ENCODE results near the gene GRAMD4. TPM values are rescaled to one million over a fixed set of nuclear protein-coding genes. Genes with fewer than 3 reads are reported as not detected.

Gene GRAMD4
- total RNA-seq, 5 donors from 2014 or later (not counting 1 experiment from before 2014, with no cell fraction given) = 8.8 to 24.3 (median 22.9) TPM

DNA sequence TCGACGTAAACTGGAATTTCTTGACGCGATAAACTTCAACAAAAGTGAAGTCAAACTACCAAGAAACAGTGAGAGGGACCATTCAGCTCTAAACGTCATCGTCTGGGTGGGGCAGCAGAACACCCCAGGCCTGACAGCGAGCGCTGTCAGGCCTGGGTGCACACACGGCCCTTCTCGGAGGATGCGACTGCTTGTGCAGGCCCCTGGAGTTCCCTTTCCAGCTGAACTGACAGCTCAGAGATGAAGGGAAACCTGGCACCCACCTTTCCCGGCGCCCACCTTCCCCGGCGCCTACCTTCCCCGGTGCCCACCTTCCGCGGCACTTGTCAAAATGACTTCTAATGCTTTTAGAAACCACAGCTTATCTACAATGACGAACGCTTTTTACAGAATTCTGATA, 70.0 kb downstream of the GRAMD4 start:
- no peak overlapping the region for H3K27ac ChIP-seq (ENCODE audit: low read length)
- no peaks in the 10 kb centered on the region for H3K9me3 ChIP-seq
- DNase-seq (no peak), ATAC-seq (replicated peaks in 1 of 4) (no peak)
- peaks cover 41% of the 10 kb centered on the region for H3K36me3 Mint-ChIP-seq
- H3K4me3 ChIP-seq (ENCODE audit: control insufficient read depth in 1 of 2, extremely low read depth in 1 of 2, low read length in 1 of 2) = no peak overlapping the region
- peaks cover 2 to 16% of the 10 kb centered on the region in 2 experiments for H3K4me1 ChIP-seq (ENCODE audit: control insufficient read depth in 1 of 2, extremely low read depth in 1 of 2, insufficient read depth in 2 of 2, low read length in 2 of 2)
- no peaks in the 10 kb centered on the region for H3K27me3 ChIP-seq (replicated peaks in 1 of 2; ENCODE audit: control insufficient read depth in 2 of 2, extremely low read depth in 1 of 2, insufficient read depth in 2 of 2, low read length in 1 of 2)
- H3K27me3 Mint-ChIP-seq = no peaks in the 10 kb centered on the region
- ChIA-PET CTCF (no interaction called here), POLR2A (no interaction called here)
- no peaks in the 10 kb centered on the region for H3K9me3 Mint-ChIP-seq
- H3K4me3 Mint-ChIP-seq = no peak overlapping the region
- peaks cover 53 to 89% of the 10 kb centered on the region in 2 donors for H3K36me3 ChIP-seq (ENCODE audit: control insufficient read depth in 2 of 2, extremely low read depth in 1 of 2, insufficient read depth in 1 of 2, low read length in 1 of 2)
- WGBS (ENCODE audit: insufficient coverage) = 94% methylated on average over 11 of the region's 20 CpGs
- H3K4me1 Mint-ChIP-seq = peaks cover 14 to 18% (median 15%) of the 10 kb centered on the region in 3 donors
- no peak overlapping the region for H3K27ac Mint-ChIP-seq

DNA sequence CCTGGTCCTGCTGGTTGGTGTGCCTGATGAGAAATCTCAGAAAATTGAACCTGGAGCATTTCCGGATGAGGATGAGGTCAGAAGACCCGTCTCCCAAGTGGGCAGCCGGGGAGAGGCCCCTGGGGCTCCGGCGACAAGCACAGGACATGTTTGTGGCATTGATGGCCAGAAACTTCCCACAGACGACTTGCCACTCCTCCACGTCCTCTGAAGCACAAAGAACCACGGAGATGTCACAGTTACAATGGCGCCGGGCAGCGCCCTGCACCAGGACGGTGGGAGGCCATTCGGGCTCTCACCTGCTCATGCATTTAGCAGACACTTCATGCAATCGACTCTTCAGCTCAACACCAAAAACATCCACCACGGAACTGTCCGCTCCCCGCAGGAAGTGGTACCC, 71.4 kb downstream of the GRAMD4 start:
- Histone ChIP-seq H3K36me3 (ENCODE audit: control insufficient read depth in 2 of 2, extremely low read depth in 1 of 2, insufficient read depth in 1 of 2, low read length in 1 of 2) (peaks cover 60 to 90% of the 10 kb centered on the region in 2 donors), H3K27me3 (replicated peaks in 1 of 2; ENCODE audit: control insufficient read depth in 2 of 2, extremely low read depth in 1 of 2, insufficient read depth in 2 of 2, low read length in 1 of 2) (no peaks in the 10 kb centered on the region), H3K4me1 (ENCODE audit: control insufficient read depth in 1 of 2, extremely low read depth in 1 of 2, insufficient read depth in 2 of 2, low read length in 2 of 2) (peaks cover 0 to 1% of the 10 kb centered on the region in 2 experiments), H3K4me3 (ENCODE audit: control insufficient read depth in 1 of 2, extremely low read depth in 1 of 2, low read length in 1 of 2) (no peak overlapping the region), H3K9me3 (no peaks in the 10 kb centered on the region), H3K27ac (ENCODE audit: low read length) (no peak overlapping the region)
- Mint-ChIP-seq H3K36me3 (peaks cover 38% of the 10 kb centered on the region), H3K4me1 (peaks cover 0 to 4% (median 1%) of the 10 kb centered on the region in 3 donors), H3K9me3 (no peaks in the 10 kb centered on the region), H3K27me3 (no peaks in the 10 kb centered on the region), H3K4me3 (no peak overlapping the region), H3K27ac (no peak overlapping the region)
- 76% methylated on average over 8 of the region's 17 CpGs for WGBS (ENCODE audit: insufficient coverage)
- CTCF ChIA-PET = no interaction called here
- ATAC-seq (replicated peaks in 1 of 4) = no peak
- no peak for DNase-seq
- POLR2A ChIA-PET = no interaction called here

DNA sequence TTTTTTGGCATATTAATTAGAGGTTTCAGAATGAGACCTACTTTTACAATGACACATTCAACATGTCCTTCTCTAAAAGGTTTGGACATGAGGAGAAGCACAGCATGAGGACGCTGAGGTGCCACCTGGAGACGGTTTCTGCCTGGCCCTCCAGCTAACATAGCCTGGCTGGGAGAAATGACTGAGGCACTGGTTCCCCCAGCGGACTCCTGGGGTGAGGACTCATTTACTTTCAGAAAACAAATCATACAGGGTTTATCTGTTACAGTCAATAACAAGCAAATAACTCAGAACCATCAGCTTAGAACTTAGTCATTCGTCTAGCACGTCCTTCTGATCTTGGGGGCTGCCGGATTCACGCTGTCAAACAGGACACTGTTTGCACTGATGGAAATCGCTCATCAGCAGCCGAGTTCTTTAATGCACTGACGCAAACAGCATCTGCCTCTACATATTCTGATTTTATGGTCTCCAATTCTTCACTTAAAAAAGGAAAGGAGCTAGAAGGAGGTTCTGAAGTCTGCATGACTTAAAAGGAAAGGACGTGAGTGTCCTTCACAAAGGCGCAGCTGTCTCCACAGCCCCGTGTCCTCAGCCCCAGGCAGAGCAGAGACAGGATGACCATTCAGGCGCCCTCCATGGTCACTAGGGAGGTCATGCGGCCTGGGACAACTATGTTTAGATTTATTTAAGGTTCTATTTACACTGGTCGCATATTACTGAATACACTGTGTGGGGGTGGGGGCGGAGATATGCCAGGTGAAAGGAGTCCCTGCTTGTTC, 73.6 kb downstream of the GRAMD4 start:
- 85% methylated on average over 10 of the region's 17 CpGs for WGBS (ENCODE audit: insufficient coverage)
- ATAC-seq (replicated peaks in 1 of 4) (no peak), DNase-seq (no peak)
- Mint-ChIP-seq H3K36me3 (peaks cover 43% of the 10 kb centered on the region), H3K4me3 (no peak overlapping the region), H3K9me3 (no peaks in the 10 kb centered on the region), H3K4me1 (peaks cover 0 to 2% (median 0%) of the 10 kb centered on the region in 3 donors), H3K27ac (peak overlapping the region in 1 of 2 donors; percentile 11), H3K27me3 (no peaks in the 10 kb centered on the region)
- no peak overlapping the region for H3K4me3 ChIP-seq (ENCODE audit: control insufficient read depth in 1 of 2, extremely low read depth in 1 of 2, low read length in 1 of 2)
- H3K9me3 ChIP-seq = no peaks in the 10 kb centered on the region
- no peak overlapping the region for H3K27ac ChIP-seq (ENCODE audit: low read length)
- H3K4me1 ChIP-seq (ENCODE audit: control insufficient read depth in 1 of 2, extremely low read depth in 1 of 2, insufficient read depth in 2 of 2, low read length in 2 of 2) = no peaks in the 10 kb centered on the region
- POLR2A ChIA-PET = interaction anchor here in 1 of 2 donors (0.6 kb wide), 1 partner anchor 345 kb away, joined by 3 read pairs; no protein-coding TSS in a partner anchor
- no peaks in the 10 kb centered on the region for H3K27me3 ChIP-seq (replicated peaks in 1 of 2; ENCODE audit: control insufficient read depth in 2 of 2, extremely low read depth in 1 of 2, insufficient read depth in 2 of 2, low read length in 1 of 2)
- CTCF ChIA-PET = no interaction called here
- H3K36me3 ChIP-seq (ENCODE audit: control insufficient read depth in 2 of 2, extremely low read depth in 1 of 2, insufficient read depth in 1 of 2, low read length in 1 of 2) = peaks cover 54 to 91% of the 10 kb centered on the region in 2 donors

DNA sequence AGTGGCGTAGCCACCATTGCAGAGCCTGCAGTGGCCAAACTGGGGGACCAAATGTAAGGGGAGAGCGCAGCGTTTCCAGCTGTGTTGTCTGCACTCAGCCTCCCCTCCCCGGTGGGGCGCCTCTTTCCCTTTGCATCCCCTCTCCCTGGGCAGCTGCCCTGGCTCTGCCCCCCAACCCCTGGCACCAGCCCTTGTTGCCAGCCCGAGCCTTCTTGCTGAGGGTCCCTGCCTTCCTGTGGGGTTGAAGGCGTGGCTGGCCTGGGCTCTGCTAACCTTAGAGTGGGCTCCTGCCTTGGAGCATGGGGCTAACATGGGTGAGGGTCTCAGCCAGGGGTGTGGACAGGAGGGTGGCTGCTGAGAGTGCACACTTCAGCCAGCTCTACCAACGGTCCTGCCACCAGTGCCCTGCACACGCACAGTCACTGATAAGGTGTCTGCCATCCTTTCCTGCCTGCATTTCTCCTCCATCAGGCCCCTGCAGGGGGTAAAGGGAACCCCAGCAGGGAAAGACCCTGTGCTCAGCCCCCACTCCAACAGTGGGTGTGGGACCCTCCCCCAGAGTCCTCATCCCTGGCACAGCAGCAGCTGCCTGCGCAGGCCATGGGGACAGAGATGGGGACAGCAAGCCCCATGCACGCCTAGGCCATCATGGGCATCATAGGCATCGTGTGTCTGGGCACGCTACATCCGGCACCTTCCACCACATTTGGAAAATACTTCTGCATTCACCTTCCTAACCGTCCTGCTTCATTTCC, 74.4 kb downstream of the GRAMD4 start:
- 94% methylated on average over 14 of the region's 15 CpGs for WGBS (ENCODE audit: insufficient coverage)
- ChIA-PET POLR2A (interaction anchor here in 1 of 2 donors (0.6 kb wide), 1 partner anchor 346 kb away, joined by 3 read pairs; no protein-coding TSS in a partner anchor), CTCF (no interaction called here)
- no peaks in the 10 kb centered on the region for H3K9me3 ChIP-seq
- H3K4me1 ChIP-seq (ENCODE audit: control insufficient read depth in 1 of 2, extremely low read depth in 1 of 2, insufficient read depth in 2 of 2, low read length in 2 of 2) = no peaks in the 10 kb centered on the region
- no peak overlapping the region for H3K4me3 Mint-ChIP-seq
- no peak overlapping the region for H3K4me3 ChIP-seq (ENCODE audit: control insufficient read depth in 1 of 2, extremely low read depth in 1 of 2, low read length in 1 of 2)
- H3K9me3 Mint-ChIP-seq = no peaks in the 10 kb centered on the region
- peaks cover 0 to under 1% (median 0%) of the 10 kb centered on the region in 3 donors for H3K4me1 Mint-ChIP-seq
- H3K27me3 Mint-ChIP-seq = no peaks in the 10 kb centered on the region
- DNase-seq (no peak), ATAC-seq (replicated peaks in 1 of 4) (no peak)
- H3K36me3 Mint-ChIP-seq = peaks cover 48% of the 10 kb centered on the region
- no peak overlapping the region for H3K27ac Mint-ChIP-seq
- H3K27me3 ChIP-seq (replicated peaks in 1 of 2; ENCODE audit: control insufficient read depth in 2 of 2, extremely low read depth in 1 of 2, insufficient read depth in 2 of 2, low read length in 1 of 2) = no peaks in the 10 kb centered on the region
- H3K27ac ChIP-seq (ENCODE audit: low read length) = no peak overlapping the region
- H3K36me3 ChIP-seq (ENCODE audit: control insufficient read depth in 2 of 2, extremely low read depth in 1 of 2, insufficient read depth in 1 of 2, low read length in 1 of 2) = peaks cover 53 to 93% of the 10 kb centered on the region in 2 donors

DNA sequence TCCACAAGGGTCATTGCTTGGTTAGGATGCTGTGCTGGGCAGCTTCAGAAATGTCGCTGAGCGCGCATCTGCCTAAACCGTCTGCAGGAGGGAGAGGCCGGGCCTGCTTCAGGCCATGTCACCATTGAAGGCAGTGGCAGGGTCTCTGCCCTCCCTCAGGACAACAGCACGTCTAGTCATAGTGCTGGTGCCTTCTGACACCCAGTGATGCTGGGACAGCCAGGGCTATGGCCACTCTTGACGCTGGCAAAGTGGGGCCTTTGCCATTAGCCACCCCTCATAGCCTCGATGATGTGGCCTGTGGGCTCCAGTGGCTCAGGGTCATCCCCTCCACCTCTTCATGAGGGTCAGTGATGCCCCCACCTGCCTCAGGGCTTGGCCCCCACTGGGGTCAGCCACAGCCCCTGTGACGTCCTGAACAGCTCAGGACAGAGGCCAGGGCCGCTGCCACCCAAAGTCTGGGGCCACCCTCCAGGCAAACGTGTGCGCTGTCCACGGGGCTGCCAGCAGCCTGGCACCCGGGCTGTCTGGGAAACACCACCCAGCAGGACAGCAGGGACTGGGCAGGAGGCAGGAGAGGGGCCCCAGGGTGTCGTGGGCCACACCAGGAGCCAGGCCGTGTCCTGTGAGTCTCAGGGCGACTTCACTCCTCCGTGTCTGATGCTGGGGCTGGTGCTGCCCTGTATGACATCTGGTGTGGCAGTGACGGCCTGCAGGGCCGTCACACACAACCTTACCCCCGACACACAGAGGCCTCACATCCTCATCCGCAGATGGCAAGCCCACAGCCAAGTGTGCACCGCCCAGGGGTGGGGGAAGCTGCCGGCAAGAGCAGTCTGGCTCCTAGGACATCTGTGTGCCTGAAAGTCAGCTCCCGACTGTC, 75.4 kb downstream of the GRAMD4 start:
- no peaks in the 10 kb centered on the region for H3K27me3 Mint-ChIP-seq
- POLR2A ChIA-PET = no interaction called here
- CTCF ChIA-PET = no interaction called here
- H3K36me3 Mint-ChIP-seq = peaks cover 45% of the 10 kb centered on the region
- H3K9me3 Mint-ChIP-seq = no peaks in the 10 kb centered on the region
- no peaks in the 10 kb centered on the region for H3K27me3 ChIP-seq (replicated peaks in 1 of 2; ENCODE audit: control insufficient read depth in 2 of 2, extremely low read depth in 1 of 2, insufficient read depth in 2 of 2, low read length in 1 of 2)
- H3K36me3 ChIP-seq (ENCODE audit: control insufficient read depth in 2 of 2, extremely low read depth in 1 of 2, insufficient read depth in 1 of 2, low read length in 1 of 2) = peaks cover 53 to 89% of the 10 kb centered on the region in 2 donors
- H3K4me3 ChIP-seq (ENCODE audit: control insufficient read depth in 1 of 2, extremely low read depth in 1 of 2, low read length in 1 of 2) = no peak overlapping the region
- no peak for DNase-seq
- no peak for ATAC-seq (replicated peaks in 1 of 4)
- no peaks in the 10 kb centered on the region for H3K4me1 Mint-ChIP-seq
- no peak overlapping the region for H3K4me3 Mint-ChIP-seq
- no peaks in the 10 kb centered on the region for H3K4me1 ChIP-seq (ENCODE audit: control insufficient read depth in 1 of 2, extremely low read depth in 1 of 2, insufficient read depth in 2 of 2, low read length in 2 of 2)
- peak overlapping the region in 1 of 2 donors; percentile 22 for H3K27ac Mint-ChIP-seq
- no peak overlapping the region for H3K27ac ChIP-seq (ENCODE audit: low read length)
- 84% methylated on average over 19 of the region's 25 CpGs for WGBS (ENCODE audit: insufficient coverage)
- H3K9me3 ChIP-seq = no peaks in the 10 kb centered on the region

DNA sequence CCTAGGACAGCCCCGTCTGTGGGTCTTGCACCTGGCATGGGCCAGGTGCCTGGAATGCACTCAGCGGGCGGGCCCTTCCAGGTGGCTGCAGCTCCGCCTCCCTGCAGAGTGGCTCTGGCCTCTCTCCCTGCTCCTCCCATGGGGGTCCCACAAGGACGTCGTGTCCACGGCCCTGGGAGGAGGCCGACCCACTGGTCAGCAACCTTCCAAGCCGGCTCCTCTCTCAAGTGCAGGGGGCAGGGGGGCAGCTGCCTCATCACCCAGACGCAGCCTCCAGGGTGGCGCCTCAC, 76.0 kb downstream of the GRAMD4 start:
- no peak for ATAC-seq (replicated peaks in 1 of 4)
- H3K27me3 ChIP-seq (replicated peaks in 1 of 2; ENCODE audit: control insufficient read depth in 2 of 2, extremely low read depth in 1 of 2, insufficient read depth in 2 of 2, low read length in 1 of 2) = no peaks in the 10 kb centered on the region
- CTCF ChIA-PET = no interaction called here
- DNase-seq = no peak
- H3K4me3 ChIP-seq (ENCODE audit: control insufficient read depth in 1 of 2, extremely low read depth in 1 of 2, low read length in 1 of 2) = no peak overlapping the region
- H3K9me3 ChIP-seq = no peaks in the 10 kb centered on the region
- Mint-ChIP-seq H3K36me3 (peaks cover 44% of the 10 kb centered on the region), H3K27me3 (no peaks in the 10 kb centered on the region), H3K27ac (no peak overlapping the region), H3K4me1 (no peaks in the 10 kb centered on the region), H3K4me3 (no peak overlapping the region), H3K9me3 (no peaks in the 10 kb centered on the region)
- H3K27ac ChIP-seq (ENCODE audit: low read length) = no peak overlapping the region
- peaks cover 56 to 89% of the 10 kb centered on the region in 2 donors for H3K36me3 ChIP-seq (ENCODE audit: control insufficient read depth in 2 of 2, extremely low read depth in 1 of 2, insufficient read depth in 1 of 2, low read length in 1 of 2)
- WGBS (ENCODE audit: insufficient coverage) = 98% methylated on average over 11 of the region's 11 CpGs
- POLR2A ChIA-PET = no interaction called here
- no peaks in the 10 kb centered on the region for H3K4me1 ChIP-seq (ENCODE audit: control insufficient read depth in 1 of 2, extremely low read depth in 1 of 2, insufficient read depth in 2 of 2, low read length in 2 of 2)

All from T-cell (primary cell).